Suprapubic skin (tissue), 4 donors: Measurements from ENCODE around the gene CEP43. TPM values are rescaled to one million over a fixed set of nuclear protein-coding genes. Genes with fewer than 3 reads are reported as not detected.

Experiments used
- DNase-seq, 2 donors: peaks; one replicate each; pipeline ENCODE4 v3.0.0-alpha.2; 2019; ENCODE audit warnings: low spot score in 2 of 2
- H3K27ac ChIP-seq: fragments of 200-600 bp; sonication (generic); one replicate; pipeline ENCODE4 v1.5.1; 2019
- H3K27me3 ChIP-seq: fragments of 200-600 bp; sonication (generic); one replicate; pipeline ENCODE4 v1.5.1; 2019
- H3K36me3 ChIP-seq: fragments of 200-600 bp; sonication (generic); one replicate; pipeline ENCODE4 v1.5.1; 2019
- H3K4me1 ChIP-seq: fragments of 200-600 bp; sonication (generic); one replicate; pipeline ENCODE4 v1.5.1; 2019
- H3K4me3 ChIP-seq: fragments of 200-600 bp; sonication (generic); one replicate; pipeline ENCODE4 v1.5.1; 2019; ENCODE audit warnings: mild to moderate bottlenecking
- H3K9me3 ChIP-seq: fragments of 200-600 bp; sonication (generic); one replicate; pipeline ENCODE4 v1.5.1; 2019
- EP300 ChIP-seq: sonication (generic); formaldehyde crosslinking; IDR thresholded peaks from one replicate; pipeline ENCODE4 v1.6.1; 2017; ENCODE audit warnings: antibody characterized with exemption
- POLR2A ChIP-seq, 2 donors: fragments of 450-650 bp; IDR thresholded peaks; one replicate each; pipeline ENCODE4 v1.6.1; 2017; ENCODE audit warnings: antibody characterized with exemption in 2 of 2, mild to moderate bottlenecking in 2 of 2, moderate library complexity in 2 of 2
- POLR2AphosphoS5 ChIP-seq, 3 donors: sonication (generic); formaldehyde crosslinking; IDR thresholded peaks; one replicate each; pipeline ENCODE4 v1.6.1; 2017; ENCODE audit warnings: antibody characterized with exemption in 3 of 3
- WGBS: methylation state at CpG from one replicate; pipeline ENCODE4 v1.1.5; 2018; 5-methylcytosine and 5-hydroxymethylcytosine counted together
- total RNA-seq, 4 donors: library from RNA; depleted of rRNA; stranded (reverse); fragments of >200 nt; gene quantifications; one replicate each; pipeline ENCODE4 v1.1.0, GENCODE V29; 2016
- TF ChIP-seq, protein P1 (sequence below), 2 donors: fragments of 200-600 bp in 1 of 2; fragments of 450-650 bp in 1 of 2; sonication (generic) in 1 of 2; IDR thresholded peaks; one replicate each; pipeline ENCODE4 v1.5.1; 2016 to 2019; ENCODE audit warnings: antibody characterized with exemption in 2 of 2, mild to moderate bottlenecking in 1 of 2, moderate library complexity in 1 of 2

Gene CEP43
- total RNA-seq, 4 donors from 2014 or later: 7.8 to 21.3 (median 11.2) TPM

DNA sequence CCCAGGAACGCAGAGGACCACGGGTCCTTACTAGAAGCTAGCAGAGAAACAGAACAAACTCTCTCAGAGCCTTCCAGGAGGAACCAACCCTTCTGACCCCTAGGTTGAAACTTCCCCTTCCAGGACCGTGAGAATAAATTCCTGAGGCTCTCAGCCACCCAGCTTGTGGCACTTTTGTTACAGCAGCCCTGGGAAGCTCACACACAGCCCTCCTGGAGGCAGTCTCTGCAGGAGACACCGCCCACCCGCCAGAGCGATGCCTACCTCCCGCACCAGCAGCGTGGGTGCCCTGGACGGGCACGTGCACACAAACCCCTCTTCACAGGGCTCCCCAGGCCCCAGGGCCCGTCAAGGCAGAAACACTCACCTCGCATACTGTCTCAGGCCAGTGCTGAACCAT is 47.1 kb upstream of the CEP43 start:
- Histone ChIP-seq H3K27ac (no peak overlapping the region), H3K4me3 (no peak overlapping the region), H3K27me3 (no peaks in the 10 kb centered on the region), H3K9me3 (no peaks in the 10 kb centered on the region), H3K4me1 (peaks cover 34% of the 10 kb centered on the region), H3K36me3 (peaks cover 4% of the 10 kb centered on the region)
- 89% methylated on average over 12 of the region's 12 CpGs for WGBS
- TF ChIP-seq POLR2AphosphoS5 (IDR thresholded peaks at IDR 0.05) (no peak), POLR2A (IDR thresholded peaks at IDR 0.05) (no peak), EP300 (no peak)
- TF ChIP-seq, protein P1, sequence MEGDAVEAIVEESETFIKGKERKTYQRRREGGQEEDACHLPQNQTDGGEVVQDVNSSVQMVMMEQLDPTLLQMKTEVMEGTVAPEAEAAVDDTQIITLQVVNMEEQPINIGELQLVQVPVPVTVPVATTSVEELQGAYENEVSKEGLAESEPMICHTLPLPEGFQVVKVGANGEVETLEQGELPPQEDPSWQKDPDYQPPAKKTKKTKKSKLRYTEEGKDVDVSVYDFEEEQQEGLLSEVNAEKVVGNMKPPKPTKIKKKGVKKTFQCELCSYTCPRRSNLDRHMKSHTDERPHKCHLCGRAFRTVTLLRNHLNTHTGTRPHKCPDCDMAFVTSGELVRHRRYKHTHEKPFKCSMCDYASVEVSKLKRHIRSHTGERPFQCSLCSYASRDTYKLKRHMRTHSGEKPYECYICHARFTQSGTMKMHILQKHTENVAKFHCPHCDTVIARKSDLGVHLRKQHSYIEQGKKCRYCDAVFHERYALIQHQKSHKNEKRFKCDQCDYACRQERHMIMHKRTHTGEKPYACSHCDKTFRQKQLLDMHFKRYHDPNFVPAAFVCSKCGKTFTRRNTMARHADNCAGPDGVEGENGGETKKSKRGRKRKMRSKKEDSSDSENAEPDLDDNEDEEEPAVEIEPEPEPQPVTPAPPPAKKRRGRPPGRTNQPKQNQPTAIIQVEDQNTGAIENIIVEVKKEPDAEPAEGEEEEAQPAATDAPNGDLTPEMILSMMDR (IDR thresholded peaks at IDR 0.05): no peak
- no peak for DNase-seq

DNA sequence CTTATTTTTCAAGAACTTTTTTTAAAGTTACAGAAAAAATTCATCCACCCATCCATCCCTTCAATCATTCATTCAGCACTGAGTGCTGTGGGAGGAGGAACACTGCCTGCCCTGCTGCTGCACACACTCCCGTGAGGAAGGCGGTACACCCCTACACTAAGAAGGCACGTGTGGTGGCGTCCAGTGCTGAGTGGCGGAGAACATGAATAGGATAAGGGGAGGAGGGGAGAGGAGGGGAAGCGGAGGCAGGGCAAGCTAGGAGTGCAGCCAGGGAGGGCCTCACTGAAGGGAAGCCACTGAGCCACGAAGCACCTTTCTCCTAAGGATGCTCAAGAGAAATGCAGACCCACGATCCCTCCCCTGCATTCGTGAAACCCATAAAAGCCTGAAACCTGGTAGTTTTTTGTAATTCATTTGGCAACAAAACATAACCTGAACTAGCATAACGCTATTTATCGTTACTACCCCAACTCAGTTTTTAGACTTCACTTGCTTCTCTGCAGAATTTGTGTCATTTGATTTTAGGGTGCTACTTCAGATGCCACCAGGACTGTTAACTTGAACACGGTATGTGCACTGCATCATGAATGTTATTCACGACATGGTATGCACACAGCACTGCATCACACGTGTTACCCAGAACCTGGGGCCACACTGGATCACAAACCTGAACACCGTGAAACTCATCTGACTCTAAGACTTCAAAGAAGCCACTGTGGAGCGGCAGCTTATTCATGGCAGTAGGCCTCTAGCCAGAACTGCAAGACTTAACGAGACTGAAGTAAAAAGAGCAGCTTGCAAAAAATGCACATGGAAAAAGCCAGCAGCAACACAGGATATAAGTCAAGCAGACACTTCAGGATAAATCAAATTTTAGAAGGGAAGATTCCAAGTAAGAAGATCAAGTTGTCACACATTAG is 46.4 kb upstream of the CEP43 start:
- Histone ChIP-seq H3K27ac (no peak overlapping the region), H3K9me3 (no peaks in the 10 kb centered on the region), H3K4me1 (peaks cover 41% of the 10 kb centered on the region), H3K36me3 (no peaks in the 10 kb centered on the region), H3K27me3 (no peaks in the 10 kb centered on the region), H3K4me3 (no peak overlapping the region)
- TF ChIP-seq EP300 (no peak), POLR2AphosphoS5 (IDR thresholded peaks at IDR 0.05) (no peak), POLR2A (IDR thresholded peaks at IDR 0.05) (no peak)
- TF ChIP-seq, protein P1 (IDR thresholded peaks at IDR 0.05): no peak
- DNase-seq: no peak
- WGBS: 68% methylated on average over 17 of the region's 17 CpGs

DNA sequence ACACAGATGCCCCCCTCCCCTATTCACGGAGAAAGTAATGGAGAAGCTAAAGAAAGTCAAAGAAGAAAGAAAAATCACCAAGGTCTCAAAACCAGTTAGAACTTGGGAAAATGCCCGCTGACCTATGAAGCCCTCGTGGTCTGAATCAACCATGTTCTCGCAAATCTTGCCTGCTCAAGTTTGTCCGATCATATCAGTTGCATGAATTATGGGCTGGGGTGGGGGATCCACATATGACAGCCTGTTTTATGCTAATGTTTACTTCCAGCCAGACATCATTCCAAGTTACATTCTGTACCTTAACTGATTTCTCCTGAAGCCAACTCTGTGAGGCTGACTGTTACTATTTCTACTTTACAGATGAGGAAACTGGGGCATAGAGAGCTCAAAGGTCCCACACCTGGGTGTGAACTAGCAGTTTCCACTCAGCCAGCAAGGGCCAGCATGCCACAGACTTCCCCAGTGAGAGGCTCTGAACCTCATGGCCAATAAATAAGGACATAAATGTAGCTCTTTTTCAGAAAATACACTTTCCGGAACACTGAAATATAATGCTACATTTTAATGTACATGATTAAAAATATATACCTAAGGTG is 45.0 kb upstream of the CEP43 start:
- no peaks in the 10 kb centered on the region for H3K27me3 ChIP-seq
- no peaks in the 10 kb centered on the region for H3K36me3 ChIP-seq
- no peak for DNase-seq
- no peaks in the 10 kb centered on the region for H3K9me3 ChIP-seq
- WGBS: 76% methylated on average over 6 of the region's 6 CpGs
- no peak overlapping the region for H3K4me3 ChIP-seq
- TF ChIP-seq, protein P1 (IDR thresholded peaks at IDR 0.05): no peak
- no peak for TF ChIP-seq POLR2AphosphoS5 (IDR thresholded peaks at IDR 0.05)
- no peak for TF ChIP-seq EP300
- TF ChIP-seq POLR2A (IDR thresholded peaks at IDR 0.05): no peak
- H3K4me1 ChIP-seq: peaks cover 44% of the 10 kb centered on the region
- no peak overlapping the region for H3K27ac ChIP-seq

DNA sequence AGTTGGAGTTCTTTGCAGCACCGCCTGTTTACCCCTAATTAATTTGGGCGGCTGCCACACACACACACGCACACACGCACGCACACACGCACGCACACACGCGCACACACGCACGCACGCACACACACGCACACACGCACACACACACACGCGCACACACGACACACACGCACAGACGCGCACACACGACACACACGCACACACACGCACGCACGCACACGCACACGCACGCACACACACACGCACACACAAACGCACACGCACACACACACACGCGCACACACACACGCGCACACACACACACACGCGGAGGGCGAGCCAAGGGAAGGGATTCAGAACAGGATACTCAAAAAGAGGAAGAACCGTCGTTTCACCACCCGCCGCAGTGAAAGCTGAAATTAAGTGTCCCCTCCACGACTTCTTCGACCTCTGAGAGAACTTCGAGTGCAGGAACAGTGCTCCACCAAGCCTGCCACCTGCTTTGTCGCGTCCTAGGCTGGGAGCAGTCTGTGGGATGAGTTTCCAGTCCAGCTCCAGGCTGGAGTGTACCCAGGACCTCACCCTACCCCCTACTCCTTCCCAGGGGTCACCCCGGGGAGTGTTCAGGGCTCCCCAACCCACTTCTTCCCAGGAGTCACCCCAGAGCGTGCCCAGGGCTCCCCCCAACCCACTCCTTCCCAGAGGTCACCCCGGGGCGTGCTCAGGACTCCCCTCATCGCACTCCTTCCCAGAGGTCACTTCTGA is 43.9 kb upstream of the CEP43 start:
- TF ChIP-seq POLR2A (IDR thresholded peaks at IDR 0.05) (no peak), POLR2AphosphoS5 (IDR thresholded peaks at IDR 0.05) (no peak), EP300 (no peak)
- TF ChIP-seq, protein P1 (IDR thresholded peaks at IDR 0.05): no peak
- H3K27ac ChIP-seq: peak overlapping the region; percentile 90
- H3K9me3 ChIP-seq: no peaks in the 10 kb centered on the region
- peaks cover 36% of the 10 kb centered on the region for H3K4me1 ChIP-seq
- WGBS: 33% methylated on average over 26 of the region's 52 CpGs
- peak overlapping the region; percentile 94 for H3K4me3 ChIP-seq
- DNase-seq: peak in 1 of 2 donors; percentile 75
- no peaks in the 10 kb centered on the region for H3K27me3 ChIP-seq
- no peaks in the 10 kb centered on the region for H3K36me3 ChIP-seq
